ENCODE results near the gene GOPC.
A peak's percentile ranks its signal among the peaks of the same experiment; 100 is the strongest.

Gene GOPC

GRCh38 chr6:117533775-117534174, 68.5 kb downstream of the GOPC start:
- no peak for ATAC-seq
- no peak for TF ChIP-seq TSHZ2 (CRISPR knock-in tag; IDR thresholded peaks at IDR 0.05)
- TF ChIP-seq ISL1 (CRISPR knock-in tag; IDR thresholded peaks at IDR 0.05): no peak
- no peak for TF ChIP-seq PATZ1 (CRISPR knock-in tag; IDR thresholded peaks at IDR 0.05; ENCODE audit: borderline replicate concordance)
- TF ChIP-seq ARNTL (CRISPR knock-in tag; IDR thresholded peaks at IDR 0.05; ENCODE audit: borderline replicate concordance, low read depth): no peak
- TF ChIP-seq POU6F1 (CRISPR knock-in tag; IDR thresholded peaks at IDR 0.05; ENCODE audit: borderline replicate concordance, low read depth): no peak
- TF ChIP-seq TOX (CRISPR knock-in tag; IDR thresholded peaks at IDR 0.05; ENCODE audit: borderline replicate concordance): no peak
- no peak for TF ChIP-seq BACH2 (CRISPR knock-in tag; IDR thresholded peaks at IDR 0.05; ENCODE audit: borderline replicate concordance)
- TF ChIP-seq RARB (CRISPR knock-in tag; IDR thresholded peaks at IDR 0.05): no peak
- TF ChIP-seq ZNF70 (CRISPR knock-in tag; IDR thresholded peaks at IDR 0.05): no peak
- no peak for TF ChIP-seq CSDC2 (CRISPR knock-in tag; IDR thresholded peaks at IDR 0.05)
- TF ChIP-seq CSRNP3 (CRISPR knock-in tag; IDR thresholded peaks at IDR 0.05): no peak
- no peak for TF ChIP-seq ZC3H10 (CRISPR knock-in tag; IDR thresholded peaks at IDR 0.05)
- TF ChIP-seq ZFP3 (CRISPR knock-in tag; IDR thresholded peaks at IDR 0.05): no peak
- TF ChIP-seq CREB5 (CRISPR knock-in tag; IDR thresholded peaks at IDR 0.05; ENCODE audit: low read depth): no peak

- TF ChIP-seq ZNF70 (CRISPR knock-in tag; IDR thresholded peaks at IDR 0.05): no peak
- TF ChIP-seq CSDC2 (CRISPR knock-in tag; IDR thresholded peaks at IDR 0.05): no peak
- no peak for TF ChIP-seq ZFP3 (CRISPR knock-in tag; IDR thresholded peaks at IDR 0.05)
- peak; percentile 30; the same call in 1 of the 3 replicates for ATAC-seq
Observed at GRCh38 chr6:117531809-117532725, 70.2 kb downstream of the GOPC start.

- peak; percentile 73 for ATAC-seq
- no peak for TF ChIP-seq CREB5 (CRISPR knock-in tag; IDR thresholded peaks at IDR 0.05; ENCODE audit: low read depth)
- no peak for TF ChIP-seq TOX (CRISPR knock-in tag; IDR thresholded peaks at IDR 0.05; ENCODE audit: borderline replicate concordance)
- TF ChIP-seq ESRRG (CRISPR knock-in tag; IDR thresholded peaks at IDR 0.05): no peak
- TF ChIP-seq PATZ1 (CRISPR knock-in tag; IDR thresholded peaks at IDR 0.05; ENCODE audit: borderline replicate concordance): no peak
- no peak for TF ChIP-seq TCF4 (CRISPR knock-in tag; IDR thresholded peaks at IDR 0.05; ENCODE audit: borderline replicate concordance)
- TF ChIP-seq ISL1 (CRISPR knock-in tag; IDR thresholded peaks at IDR 0.05): no peak
- TF ChIP-seq ARNTL (CRISPR knock-in tag; IDR thresholded peaks at IDR 0.05; ENCODE audit: borderline replicate concordance, low read depth): no peak
- TF ChIP-seq OSR1 (CRISPR knock-in tag; IDR thresholded peaks at IDR 0.05): no peak
- no peak for TF ChIP-seq ZNF565 (CRISPR knock-in tag; conservative IDR thresholded peaks at IDR 0.05; ENCODE audit: low read depth)
- no peak for TF ChIP-seq ZFP30 (CRISPR knock-in tag; IDR thresholded peaks at IDR 0.05)
- TF ChIP-seq PPARA (CRISPR knock-in tag; IDR thresholded peaks at IDR 0.05; ENCODE audit: borderline replicate concordance): no peak
- TF ChIP-seq GLIS3 (CRISPR knock-in tag; IDR thresholded peaks at IDR 0.05): no peak
- TF ChIP-seq CSRNP3 (CRISPR knock-in tag; IDR thresholded peaks at IDR 0.05): no peak
- no peak for TF ChIP-seq ZNF70 (CRISPR knock-in tag; IDR thresholded peaks at IDR 0.05)
- TF ChIP-seq SNAI2 (CRISPR knock-in tag; IDR thresholded peaks at IDR 0.05): no peak
Observed at GRCh38 chr6:117531346-117531745, 71.0 kb downstream of the GOPC start.
